IMR-90 (cell line): ENCODE results near the gene PNLIP. TPM values are rescaled to one million over a fixed set of nuclear protein-coding genes. Genes with fewer than 3 reads are reported as not detected.

ENCODE experiments used
- ATAC-seq: fragments of 200-7000 bp; cut with Tn5 transposase; 2 replicates; pipeline ENCODE4 v1.9.1; 2020; ENCODE audit warnings: low read depth, mild to moderate bottlenecking, moderate library complexity
- BruUV-seq: library from RNA; stranded (reverse); fragments of 400-500 nt; replicated peaks from 2 replicates; lab custom pipeline; 2021; lab: Mats Ljungman, UMichigan
- CTCF ChIA-PET: fragments of 300-600 bp; formaldehyde crosslinking; extraction: SDS; loops from one replicate; lab custom pipeline; 2021; ENCODE audit warnings: antibody characterized with exemption; lab: Yijun Ruan, JAX
- POLR2A ChIA-PET: fragments of 300-600 bp; sonication (Branson Sonifier 250); formaldehyde crosslinking; loops from one replicate; lab custom pipeline; 2022; ENCODE audit warnings: antibody characterized with exemption; ENCODE audit not compliant: unreplicated experiment; lab: Charles Lee
- DNase-seq: peaks from one replicate; pipeline ENCODE4 v3.0.0; 2013
- H2AFZ ChIP-seq: replicated peaks from 2 replicates; pipeline ENCODE3; 2013; ENCODE audit warnings: low read length, mild to moderate bottlenecking; ENCODE audit not compliant: poor library complexity
- H2AK5ac ChIP-seq: 2 replicates; pipeline ENCODE4 v1.6.1; 2013; ENCODE audit warnings: low read depth, low read length, inconsistent platforms
- H2AK9ac ChIP-seq: replicated peaks from 2 replicates; pipeline ENCODE3; 2013; ENCODE audit warnings: mild to moderate bottlenecking, low read depth, low read length, moderate library complexity; ENCODE audit not compliant: poor library complexity
- H2BK120ac ChIP-seq: 2 replicates; pipeline ENCODE4 v1.6.1; 2013; ENCODE audit warnings: low read depth, low read length, inconsistent platforms
- H2BK15ac ChIP-seq: 3 replicates; pipeline ENCODE4 v1.6.1; 2013; ENCODE audit warnings: low read depth, low read length, inconsistent platforms
- H2BK20ac ChIP-seq: 2 replicates; pipeline ENCODE4 v1.6.1; 2013; ENCODE audit warnings: low read depth, mild to moderate bottlenecking, inconsistent platforms, low read length, moderate library complexity
- H2BK5ac ChIP-seq: 2 replicates; pipeline ENCODE4 v1.6.1; 2013; ENCODE audit warnings: mild to moderate bottlenecking, low read depth, low read length, inconsistent platforms; ENCODE audit not compliant: poor library complexity, severe bottlenecking
- H3K14ac ChIP-seq: replicated peaks from 2 replicates; pipeline ENCODE4 v1.6.1; 2013; ENCODE audit warnings: low read depth, low read length, inconsistent platforms
- H3K18ac ChIP-seq: 2 replicates; pipeline ENCODE4 v1.6.1; 2013; ENCODE audit warnings: low read depth, low read length, control low read depth
- H3K23ac ChIP-seq: 2 replicates; pipeline ENCODE4 v1.6.1; 2013; ENCODE audit warnings: low read depth, low read length, inconsistent platforms
- H3K27ac ChIP-seq: 2 replicates; pipeline ENCODE4 v1.5.1; 2013; ENCODE audit warnings: mild to moderate bottlenecking, control low read depth, low read length; ENCODE audit not compliant: insufficient read depth
- H3K27me3 ChIP-seq: 2 replicates; pipeline ENCODE4 v1.6.1; 2013; ENCODE audit warnings: low read length; ENCODE audit not compliant: control insufficient read depth, insufficient read depth
- H3K36me3 ChIP-seq: 2 replicates; pipeline ENCODE4 v1.6.1; 2013; ENCODE audit warnings: low read length, mixed read lengths; ENCODE audit not compliant: control insufficient read depth, insufficient read depth
- H3K4ac ChIP-seq: 2 replicates; pipeline ENCODE4 v1.6.1; 2013; ENCODE audit warnings: low read depth, low read length, inconsistent platforms
- H3K4me1 ChIP-seq: 2 replicates; pipeline ENCODE4 v1.6.1; 2013; ENCODE audit warnings: low read length, mixed read lengths; ENCODE audit not compliant: control insufficient read depth, insufficient read depth
- H3K4me2 ChIP-seq: 2 replicates; pipeline ENCODE4 v1.6.1; 2013; ENCODE audit warnings: low read depth, mild to moderate bottlenecking, control low read depth, low read length, moderate library complexity
- H3K4me3 ChIP-seq: 2 replicates; pipeline ENCODE4 v1.5.1; 2013; ENCODE audit warnings: low read depth, mild to moderate bottlenecking, control low read depth, low read length, moderate library complexity; ENCODE audit not compliant: insufficient read depth
- H3K56ac ChIP-seq: 2 replicates; pipeline ENCODE4 v1.6.1; 2013; ENCODE audit warnings: low read length, inconsistent platforms; ENCODE audit not compliant: insufficient read depth; ENCODE audit errors: extremely low read depth
- H3K79me1 ChIP-seq, 2 experiments: 2 replicates each; pipeline ENCODE4 v1.6.1; 2013; ENCODE audit warnings: low read length in 2 of 2, inconsistent platforms in 1 of 2, low read depth in 1 of 2
- H3K9ac ChIP-seq: 2 replicates; pipeline ENCODE4 v1.6.1; 2013; ENCODE audit warnings: low read depth, low read length, control low read depth
- H3K9me1 ChIP-seq: 2 replicates; pipeline ENCODE4 v1.6.1; 2013; ENCODE audit warnings: low read length, inconsistent platforms; ENCODE audit not compliant: insufficient read depth
- H3K9me3 ChIP-seq: 2 replicates; pipeline ENCODE4 v1.6.1; 2013; ENCODE audit warnings: low read length; ENCODE audit not compliant: control insufficient read depth, insufficient read depth
- H4K20me1 ChIP-seq: 2 replicates; pipeline ENCODE4 v1.6.1; 2013; ENCODE audit warnings: low read length, inconsistent platforms; ENCODE audit not compliant: insufficient read depth
- H4K5ac ChIP-seq: 2 replicates; pipeline ENCODE4 v1.6.1; 2013; ENCODE audit warnings: mild to moderate bottlenecking, low read depth, low read length, control low read depth
- H4K8ac ChIP-seq, 2 experiments: 2 replicates each; pipeline ENCODE4 v1.6.1; 2013; ENCODE audit warnings: low read depth in 2 of 2, low read length in 2 of 2, control low read depth in 1 of 2, inconsistent platforms in 1 of 2
- H4K91ac ChIP-seq: 2 replicates; pipeline ENCODE4 v1.6.1; 2013; ENCODE audit warnings: low read depth, low read length, inconsistent platforms; ENCODE audit not compliant: insufficient read depth
- BHLHE40 ChIP-seq: fragments of 150-350 bp; IDR thresholded peaks from 2 replicates; pipeline ENCODE4 v1.6.1; 2016; ENCODE audit warnings: mild to moderate bottlenecking, low read depth, low read length
- CEBPB ChIP-seq: IDR thresholded peaks from 2 replicates; pipeline ENCODE4 v1.6.1; 2012; ENCODE audit warnings: low read depth, low read length, improper control_type of control experiment
- CHD1 ChIP-seq: IDR thresholded peaks from 2 replicates; pipeline ENCODE4 v1.6.1; 2012; ENCODE audit warnings: low read depth, low read length, improper control_type of control experiment
- MAFK ChIP-seq: IDR thresholded peaks from 2 replicates; pipeline ENCODE4 v1.6.1; 2012; ENCODE audit warnings: low read depth, low read length, improper control_type of control experiment
- MAZ ChIP-seq: IDR thresholded peaks from 2 replicates; pipeline ENCODE4 v1.6.1; 2012; ENCODE audit warnings: low read depth, mild to moderate bottlenecking, low read length, improper control_type of control experiment, moderate library complexity, borderline replicate concordance
- RFX5 ChIP-seq: IDR thresholded peaks from 2 replicates; pipeline ENCODE4 v1.8.0; 2012; ENCODE audit warnings: low read depth, mild to moderate bottlenecking, low read length, moderate library complexity
- WGBS, 2 experiments: methylation state at CpG; one replicate each; pipeline versions ENCODE4 v1.1.5 to v1.1.7; 2013; ENCODE audit warnings: missing lambda C conversion rate in 2 of 2; ENCODE audit not compliant: insufficient read length in 1 of 2; ENCODE audit errors: extremely low coverage in 2 of 2; 5-methylcytosine and 5-hydroxymethylcytosine counted together
- dilution Hi-C: fragments of 300-500 bp; cut with HindIII; formaldehyde crosslinking; loops from one replicate; pipeline ENCODE4 v1.14.3; 2018; ENCODE audit warnings: low sequenced_read_pairs; ENCODE audit not compliant: unreplicated experiment
- in situ Hi-C: fragments of 300-500 bp; cut with MboI; formaldehyde crosslinking; loops from 3 replicates; pipeline ENCODE4 v1.14.3; 2019; ENCODE audit warnings: low sequenced_read_pairs, inconsistent platforms, mixed read lengths
- intact Hi-C: fragments of 100-400 bp; cut with micrococcal nuclease; formaldehyde crosslinking; loops from 2 replicates; pipeline ENCODE4 v1.10.0; 2022
- polyA plus RNA-seq, 3 experiments: library from polyadenylated mRNA; depleted of rRNA; stranded (reverse); fragments of >200 nt; gene quantifications; 2 replicates each; pipeline ENCODE4 v1.2.3, GENCODE V29; 2012; ENCODE audit warnings: low replicate concordance in 1 of 3
- total RNA-seq: library from RNA; depleted of rRNA; stranded (reverse); fragments of >200 nt; gene quantifications from 2 replicates; pipeline ENCODE4 v1.2.3, GENCODE V29; 2012
- TF ChIP-seq, protein P1 (sequence below): fragments of 150-350 bp; IDR thresholded peaks from 2 replicates; pipeline ENCODE4 v1.6.1; 2016; ENCODE audit warnings: low read depth, mild to moderate bottlenecking, low read length, moderate library complexity, borderline replicate concordance

The PNLIP gene
- total and polyA plus RNA-seq, 2 of the 4 experiments (the other 2 are of a cell fraction) = not detected

DNA sequence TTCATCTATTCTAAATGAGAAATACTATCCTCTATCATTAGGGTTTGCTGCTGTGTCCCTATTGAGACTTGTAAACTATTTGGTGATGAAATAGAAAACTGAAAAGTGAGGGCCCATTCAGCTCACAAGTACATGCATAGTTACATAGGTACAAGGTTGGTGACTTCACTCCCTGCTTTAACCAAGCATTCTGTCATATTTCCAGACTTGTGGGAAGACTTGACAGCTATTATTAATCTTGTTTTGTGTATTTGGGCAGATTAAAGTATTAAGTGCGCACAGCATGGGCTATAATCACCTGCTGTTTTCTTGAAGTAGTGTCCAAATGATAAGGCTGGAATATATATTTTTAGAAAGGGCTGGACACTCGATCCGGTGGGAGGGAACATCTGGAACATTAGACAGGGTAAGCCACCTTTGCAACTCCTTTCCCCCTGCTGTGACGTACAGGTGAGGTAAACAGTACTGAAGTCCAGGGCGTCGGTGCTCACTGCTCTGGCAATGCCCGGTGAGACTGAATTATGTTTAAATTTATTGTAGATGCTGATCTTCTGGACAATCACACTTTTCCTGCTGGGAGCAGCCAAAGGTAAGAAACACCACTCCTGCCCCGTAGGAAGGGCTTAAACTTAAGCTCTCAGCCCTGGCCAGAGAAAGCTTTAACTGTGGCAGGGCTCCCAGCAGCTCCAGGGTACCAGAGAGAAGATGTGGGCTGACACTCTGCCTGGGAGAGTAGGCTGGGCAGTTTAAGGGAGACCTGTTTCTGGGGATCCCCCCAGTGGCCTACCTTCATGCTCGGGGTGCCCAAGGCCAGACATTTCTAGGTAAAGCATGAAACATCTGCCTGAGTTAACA lies 45.1 kb downstream of the PNLIP start, which contains the start of gene PNLIPRP1:
PNLIPRP1 (plus strand) TSS at position 370 of the 855 bp plus-strand sequence; CDS start at position 541, 171 bp downstream.
- H4K5ac ChIP-seq = no peak within 1 kb of the TSS
- no peak within 1 kb of the TSS for H3K4ac ChIP-seq
- H2BK20ac ChIP-seq = no peak within 1 kb of the TSS
- in situ Hi-C loops (no loop called here), dilution Hi-C loops (no loop called here), intact Hi-C loops (no loop called here)
- no peaks in the 10 kb centered on the region for H3K36me3 ChIP-seq
- H3K9me3 ChIP-seq = no peaks in the 10 kb centered on the region
- H2AK9ac ChIP-seq = no peak within 1 kb of the TSS
- H3K79me1 ChIP-seq = no peaks in the 10 kb centered on the region
- WGBS, 2 experiments = 20% methylated on average over 1 of the region's 9 CpGs; no CpG with 5 or more reads in 1 of the 2 experiments
- no peak within 1 kb of the TSS for H3K4me2 ChIP-seq
- H3K14ac ChIP-seq = no peak within 1 kb of the TSS
- H3K9me1 ChIP-seq = no peaks in the 10 kb centered on the region
- no peak within 1 kb of the TSS for H2AK5ac ChIP-seq
- no peaks in the 10 kb centered on the region for H3K27me3 ChIP-seq
- CTCF ChIA-PET = no interaction called here
- POLR2A ChIA-PET = no interaction called here
- no peak within 1 kb of the TSS for H2BK120ac ChIP-seq
- H4K20me1 ChIP-seq = no peaks in the 10 kb centered on the region
- H3K4me3 ChIP-seq = no peak within 1 kb of the TSS
- H2BK5ac ChIP-seq = no peak within 1 kb of the TSS
- TF ChIP-seq MAZ (no peak), CEBPB (no peak), MAFK (no peak), RFX5 (no peak), BHLHE40 (no peak), CHD1 (no peak)
- TF ChIP-seq, protein P1, sequence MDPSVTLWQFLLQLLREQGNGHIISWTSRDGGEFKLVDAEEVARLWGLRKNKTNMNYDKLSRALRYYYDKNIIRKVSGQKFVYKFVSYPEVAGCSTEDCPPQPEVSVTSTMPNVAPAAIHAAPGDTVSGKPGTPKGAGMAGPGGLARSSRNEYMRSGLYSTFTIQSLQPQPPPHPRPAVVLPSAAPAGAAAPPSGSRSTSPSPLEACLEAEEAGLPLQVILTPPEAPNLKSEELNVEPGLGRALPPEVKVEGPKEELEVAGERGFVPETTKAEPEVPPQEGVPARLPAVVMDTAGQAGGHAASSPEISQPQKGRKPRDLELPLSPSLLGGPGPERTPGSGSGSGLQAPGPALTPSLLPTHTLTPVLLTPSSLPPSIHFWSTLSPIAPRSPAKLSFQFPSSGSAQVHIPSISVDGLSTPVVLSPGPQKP = no peak
- H3K4me1 ChIP-seq = no peaks in the 10 kb centered on the region
- H3K27ac ChIP-seq = no peak within 1 kb of the TSS
- BruUV-seq = no TSS peak
- ATAC-seq (no peak), DNase-seq (no peak)
- H4K91ac ChIP-seq = no peak within 1 kb of the TSS
- H3K23ac ChIP-seq = no peak within 1 kb of the TSS
- no peak within 1 kb of the TSS for H2AFZ ChIP-seq
- no peak within 1 kb of the TSS for H4K8ac ChIP-seq
- no peak within 1 kb of the TSS for H3K56ac ChIP-seq
- H3K9ac ChIP-seq = no peak within 1 kb of the TSS
- H2BK15ac ChIP-seq = no peak within 1 kb of the TSS
- no peak within 1 kb of the TSS for H3K18ac ChIP-seq
